Peyer's patch (tissue), 4 donors: ENCODE measurements around the gene KCND2. TPM values are rescaled to one million over a fixed set of nuclear protein-coding genes. Genes with fewer than 3 reads are reported as not detected.
"Not testable (repeated sequence)": the region's sequence is repeated elsewhere in the genome, so short reads cannot be mapped to it uniquely, and the experiment has no call there.

Experiments
- DNase-seq, 3 donors: peaks; one replicate each; pipeline ENCODE4 v3.0.0-alpha.2; 2017 to 2019
- H3K27ac ChIP-seq, 4 donors: fragments of 200-600 bp; sonication (generic); one replicate each; pipeline ENCODE4 v1.5.1; 2016 to 2019
- H3K27me3 ChIP-seq, 2 donors: fragments of 200-600 bp; sonication (generic); one replicate each; pipeline ENCODE4 v1.5.1; 2019
- H3K36me3 ChIP-seq, 3 donors: fragments of 200-600 bp; sonication (generic); one replicate each; pipeline ENCODE4 v1.5.1; 2016 to 2019
- H3K4me1 ChIP-seq, 4 donors: fragments of 200-600 bp; sonication (generic); one replicate each; pipeline ENCODE4 v1.5.1; 2016 to 2019
- H3K4me3 ChIP-seq, 4 donors: fragments of 200-600 bp; sonication (generic); 1 replicate in 3 of 4; 2 replicates in 1 of 4; pipeline ENCODE4 v1.5.1; 2016 to 2019; ENCODE audit warnings: mild to moderate bottlenecking in 1 of 4
- H3K9me3 ChIP-seq, 4 donors: fragments of 200-600 bp; sonication (generic); one replicate each; pipeline ENCODE4 v1.5.1; 2016 to 2019; ENCODE audit warnings: mild to moderate bottlenecking in 1 of 4
- CTCF ChIP-seq, 6 experiments: fragments of 450-650 bp in 4 of 6; fragments of 200-600 bp in 2 of 6; sonication (generic) in 1 of 6; IDR thresholded peaks; one replicate each; pipeline ENCODE4 v1.5.1; 2017 to 2019; ENCODE audit warnings: antibody characterized with exemption in 6 of 6, mild to moderate bottlenecking in 3 of 6, moderate library complexity in 1 of 6
- POLR2A ChIP-seq, 2 donors: fragments of 450-650 bp; IDR thresholded peaks; one replicate each; pipeline ENCODE4 v1.5.1; 2017; ENCODE audit warnings: antibody characterized with exemption in 2 of 2, mild to moderate bottlenecking in 2 of 2, moderate library complexity in 2 of 2
- total RNA-seq, 4 donors: library from RNA; depleted of rRNA; stranded (reverse); fragments of >200 nt; gene quantifications; one replicate each; pipeline ENCODE4 v1.1.0, GENCODE V29; 2016

Gene KCND2
- total RNA-seq, 4 donors from 2014 or later: 0.54 TPM; not detected in 3

- DNase-seq: no peak
- no peaks in the 10 kb centered on the region for H3K27me3 ChIP-seq
- TF ChIP-seq POLR2A (IDR thresholded peaks at IDR 0.05) (no peak), CTCF (IDR thresholded peaks at IDR 0.05) (no peak)
- no peaks in the 10 kb centered on the region for H3K36me3 ChIP-seq
- H3K9me3 ChIP-seq: no peaks in the 10 kb centered on the region
- no peak overlapping the region for H3K4me3 ChIP-seq
- no peaks in the 10 kb centered on the region for H3K4me1 ChIP-seq
- no peak overlapping the region for H3K27ac ChIP-seq
These were observed 422.9 kb downstream of the KCND2 start for GRCh38 chr7:120695848-120696247.

- H3K36me3 ChIP-seq: no peaks in the 10 kb centered on the region
- no peak overlapping the region for H3K4me3 ChIP-seq
- no peak for TF ChIP-seq POLR2A (IDR thresholded peaks at IDR 0.05)
- no peak for TF ChIP-seq CTCF (IDR thresholded peaks at IDR 0.05)
- H3K9me3 ChIP-seq: no peaks in the 10 kb centered on the region
- no peaks in the 10 kb centered on the region for H3K27me3 ChIP-seq
- H3K4me1 ChIP-seq: no peaks in the 10 kb centered on the region
- DNase-seq: no peak
- no peak overlapping the region for H3K27ac ChIP-seq
These were observed 427.8 kb downstream of the KCND2 start for GRCh38 chr7:120700796-120701195.

GRCh38 chr7:120702408-120702807 is 429.4 kb downstream of the KCND2 start:
- H3K9me3 ChIP-seq, H3K4me1 ChIP-seq, H3K27me3 ChIP-seq, H3K36me3 ChIP-seq, H3K27ac ChIP-seq, DNase-seq, H3K4me3 ChIP-seq: not testable (repeated sequence)

- DNase-seq: no peak
- Histone ChIP-seq H3K27me3 (no peaks in the 10 kb centered on the region), H3K4me1 (no peaks in the 10 kb centered on the region), H3K27ac (no peak overlapping the region), H3K9me3 (no peaks in the 10 kb centered on the region), H3K36me3 (no peaks in the 10 kb centered on the region), H3K4me3 (no peak overlapping the region)
- no peak for TF ChIP-seq POLR2A (IDR thresholded peaks at IDR 0.05)
- TF ChIP-seq CTCF (IDR thresholded peaks at IDR 0.05): no peak
These were observed 430.7 kb downstream of the KCND2 start for GRCh38 chr7:120703585-120704240.

GRCh38 chr7:120709252-120709971 is 436.4 kb downstream of the KCND2 start:
- Histone ChIP-seq H3K27me3 (no peaks in the 10 kb centered on the region), H3K4me1 (no peaks in the 10 kb centered on the region), H3K4me3 (no peak overlapping the region), H3K9me3 (no peaks in the 10 kb centered on the region), H3K36me3 (no peaks in the 10 kb centered on the region), H3K27ac (no peak overlapping the region)
- DNase-seq: no peak
- no peak for TF ChIP-seq POLR2A (IDR thresholded peaks at IDR 0.05)
- TF ChIP-seq CTCF (IDR thresholded peaks at IDR 0.05): no peak

- TF ChIP-seq POLR2A (IDR thresholded peaks at IDR 0.05) (no peak), CTCF (IDR thresholded peaks at IDR 0.05) (no peak)
- no peak overlapping the region for H3K4me3 ChIP-seq
- H3K27ac ChIP-seq: no peak overlapping the region
- H3K4me1 ChIP-seq: no peaks in the 10 kb centered on the region
- no peak for DNase-seq
- no peaks in the 10 kb centered on the region for H3K36me3 ChIP-seq
- no peaks in the 10 kb centered on the region for H3K27me3 ChIP-seq
- no peaks in the 10 kb centered on the region for H3K9me3 ChIP-seq
These were observed 437.0 kb downstream of the KCND2 start for GRCh38 chr7:120709972-120710320.
